ENCODE data around the gene CACNA1A.
"Not testable (repeated sequence)": the region's sequence is repeated elsewhere in the genome, so short reads cannot be mapped to it uniquely, and the experiment has no call there.

The CACNA1A gene

GRCh38 chr19:13506471-13506820 lies at the start of gene CACNA1A:
Gene CACNA1A, minus strand, starts transcription at chr19:13506479. Its CDS starts 255 bp downstream, at chr19:13506224.
- no peak for DNase-seq (ENCODE audit: low spot score)

DNA sequence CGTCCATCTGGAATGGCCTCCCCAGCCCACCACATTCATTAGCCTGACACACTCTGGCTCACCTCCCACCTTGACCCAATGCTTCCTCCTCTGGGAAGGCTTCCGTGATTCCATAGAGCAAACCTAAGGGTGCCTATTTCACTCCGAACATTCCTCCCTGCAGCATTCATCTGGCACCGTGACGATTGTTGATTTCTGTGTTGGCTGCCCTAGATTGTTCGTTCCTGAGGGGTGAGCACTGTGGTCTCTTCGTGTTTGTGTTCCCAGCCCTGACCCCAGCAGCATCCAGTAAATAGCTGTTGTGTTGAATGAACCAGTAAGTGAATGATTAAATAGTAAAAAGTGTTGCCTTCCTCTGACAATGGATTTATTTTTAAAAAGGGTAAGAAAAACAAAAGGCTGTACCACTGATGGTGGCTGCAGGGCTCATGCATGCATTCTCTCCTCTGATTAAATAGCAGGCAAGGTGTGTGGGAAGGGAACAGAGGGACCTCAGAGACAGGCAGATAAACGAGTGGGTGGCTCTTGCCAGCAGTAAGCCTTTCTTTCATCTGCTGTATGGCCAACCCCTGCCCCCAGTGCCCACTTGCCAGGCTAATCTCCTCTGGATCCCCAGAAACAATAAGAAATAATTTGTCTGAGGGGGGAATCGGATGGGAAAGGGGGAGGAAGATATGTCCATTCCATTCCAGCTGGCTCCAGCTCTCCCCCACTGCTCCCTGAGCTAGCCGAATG lies 48.4 kb upstream of the CACNA1A start:
- no peak for DNase-seq (ENCODE audit: low spot score)

DNA sequence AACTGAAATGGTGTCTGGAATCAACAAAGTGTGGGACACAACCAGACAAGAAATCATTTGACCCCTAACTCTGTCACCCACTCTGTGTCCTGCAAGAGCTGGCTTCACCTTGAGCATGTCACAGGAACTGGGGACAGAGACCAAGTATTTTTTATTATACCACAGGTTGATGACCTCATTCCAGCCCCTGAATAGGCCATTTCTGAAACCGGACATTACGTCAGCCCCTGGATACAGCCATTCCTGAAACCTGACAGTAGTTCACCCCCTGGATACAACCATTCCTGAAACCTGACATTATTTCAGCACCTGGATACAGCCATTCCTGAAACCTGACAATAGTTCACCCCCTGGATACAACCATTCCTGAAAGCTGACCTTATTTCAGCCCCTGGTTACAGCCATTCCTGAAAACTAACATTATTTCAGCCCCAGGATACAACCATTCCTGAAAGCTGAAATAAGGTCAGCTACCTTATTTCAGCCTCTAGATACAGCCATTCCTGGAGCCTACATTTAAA lies 47.7 kb upstream of the CACNA1A start:
- DNase-seq (ENCODE audit: low spot score) = no peak

- no peak for DNase-seq (ENCODE audit: low spot score)
These were observed 41.9 kb upstream of the CACNA1A start for GRCh38 chr19:13548131-13548530.

DNA sequence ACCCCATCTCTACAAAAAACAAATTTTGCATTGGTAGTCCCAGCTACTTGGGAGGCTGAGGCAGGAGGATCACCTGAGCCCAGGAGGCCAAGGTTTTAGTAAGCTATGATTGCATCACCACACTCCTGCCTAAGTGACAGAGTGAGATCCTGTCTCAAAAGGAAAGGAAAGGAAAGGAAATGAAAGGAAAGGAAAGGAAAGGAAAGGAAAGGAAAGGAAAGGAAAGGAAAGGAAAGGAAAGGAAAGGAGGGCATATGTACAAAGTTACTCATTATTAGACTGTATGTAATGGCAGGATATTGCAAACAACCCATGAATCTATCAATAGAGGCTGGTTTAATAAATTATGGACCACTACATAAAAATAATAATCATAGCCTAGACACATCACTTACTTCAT lies 40.8 kb upstream of the CACNA1A start:
- no peak for DNase-seq (ENCODE audit: low spot score)

DNA sequence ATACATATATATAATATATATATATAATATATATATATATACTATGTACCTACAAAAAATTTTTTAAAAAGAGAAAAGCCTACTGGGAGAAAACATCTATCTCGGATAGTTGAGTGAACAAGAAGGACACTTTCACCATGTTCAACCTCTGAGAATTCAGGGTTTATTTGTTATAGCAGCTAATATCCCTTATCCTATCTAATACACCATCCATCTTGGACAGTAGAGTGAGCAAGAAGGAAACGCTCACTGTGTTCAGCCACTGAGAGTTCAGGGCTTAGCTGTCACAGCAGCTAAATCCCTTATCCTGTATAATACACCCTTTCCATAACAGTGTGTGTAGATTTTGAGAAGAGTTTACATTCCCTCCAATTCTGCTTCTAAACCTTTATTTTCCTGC lies 38.1 kb upstream of the CACNA1A start:
- DNase-seq (ENCODE audit: low spot score) = no peak

GRCh38 chr19:13541554-13541953 lies 35.3 kb upstream of the CACNA1A start:
- no peak for DNase-seq (ENCODE audit: low spot score)

DNA sequence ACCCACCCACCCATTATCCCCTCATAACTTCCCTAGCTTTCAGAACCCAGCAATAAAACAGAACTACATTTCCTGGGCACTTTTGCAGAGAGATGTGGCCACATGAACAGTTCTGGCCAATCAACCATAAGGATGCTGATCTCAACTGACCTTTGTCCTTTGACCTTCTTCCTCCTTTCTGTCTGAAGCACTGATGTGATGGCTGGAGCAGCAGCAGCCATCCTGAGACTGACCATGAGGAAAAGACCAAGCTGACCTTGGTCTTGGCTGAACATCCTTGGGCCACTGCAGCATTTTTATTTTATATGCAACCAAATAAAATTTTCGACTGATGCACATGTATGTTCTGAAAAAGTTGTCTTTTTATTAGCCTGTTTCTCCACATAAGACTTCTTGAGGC lies 33.1 kb upstream of the CACNA1A start:
- DNase-seq (ENCODE audit: low spot score) = no peak

DNA sequence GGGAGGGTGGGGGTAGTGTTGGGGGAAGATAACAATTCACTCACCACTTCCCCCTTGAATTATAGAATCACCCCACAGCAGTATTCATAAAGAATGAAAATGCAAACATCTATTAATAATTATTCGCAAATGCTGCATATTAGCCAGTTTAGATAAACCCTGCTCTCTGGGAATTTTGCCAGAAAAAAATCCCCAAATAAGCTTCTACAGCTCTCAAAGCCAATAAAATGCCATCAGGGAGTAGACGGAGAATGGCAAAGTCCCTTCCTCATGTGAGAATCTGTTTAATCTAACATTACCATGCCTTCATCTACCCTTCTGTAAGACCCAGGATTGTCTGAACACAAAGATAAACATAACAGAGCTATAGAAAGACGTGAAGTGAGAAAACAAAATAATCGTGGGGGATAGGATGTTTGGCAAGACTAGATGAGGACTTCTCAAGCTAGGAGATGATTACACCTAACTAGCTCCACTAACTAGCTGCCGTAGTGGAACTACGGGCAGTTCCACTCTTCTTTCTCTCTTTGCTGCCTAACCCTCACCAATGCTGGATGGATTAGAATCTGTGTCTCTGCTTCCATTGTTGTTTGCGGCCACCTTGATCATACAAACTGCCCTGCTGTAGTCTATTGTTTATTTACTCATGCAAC lies 32.4 kb upstream of the CACNA1A start:
- no peak for DNase-seq (ENCODE audit: low spot score)

GRCh38 chr19:13537454-13537853 lies 31.2 kb upstream of the CACNA1A start:
- DNase-seq (ENCODE audit: low spot score) = no peak

GRCh38 chr19:13530720-13531119 lies 24.4 kb upstream of the CACNA1A start:
- no peak for DNase-seq (ENCODE audit: low spot score)

- DNase-seq (ENCODE audit: low spot score) = not testable (repeated sequence)
These were observed 23.4 kb upstream of the CACNA1A start for GRCh38 chr19:13529721-13530120.

DNA sequence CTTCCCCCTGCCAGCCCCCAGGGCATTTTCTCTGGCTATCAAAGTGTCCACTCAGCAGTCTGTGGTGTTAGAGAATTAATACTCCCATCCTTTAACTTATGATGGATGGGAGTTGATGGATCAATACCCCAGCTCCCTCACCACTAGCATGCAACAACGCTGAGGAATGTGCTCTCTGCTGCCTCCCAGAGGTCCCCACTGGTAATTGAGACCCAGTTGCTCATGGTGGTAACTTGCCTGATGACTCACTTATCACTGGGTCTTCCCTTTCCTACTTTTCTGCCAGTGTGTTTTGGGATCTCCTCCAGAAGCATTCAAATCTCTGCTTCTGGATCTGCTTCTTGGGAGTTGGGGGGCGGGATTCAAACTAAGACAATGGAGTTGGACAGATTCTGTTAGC lies 20.3 kb upstream of the CACNA1A start:
- no peak for DNase-seq (ENCODE audit: low spot score)

DNA sequence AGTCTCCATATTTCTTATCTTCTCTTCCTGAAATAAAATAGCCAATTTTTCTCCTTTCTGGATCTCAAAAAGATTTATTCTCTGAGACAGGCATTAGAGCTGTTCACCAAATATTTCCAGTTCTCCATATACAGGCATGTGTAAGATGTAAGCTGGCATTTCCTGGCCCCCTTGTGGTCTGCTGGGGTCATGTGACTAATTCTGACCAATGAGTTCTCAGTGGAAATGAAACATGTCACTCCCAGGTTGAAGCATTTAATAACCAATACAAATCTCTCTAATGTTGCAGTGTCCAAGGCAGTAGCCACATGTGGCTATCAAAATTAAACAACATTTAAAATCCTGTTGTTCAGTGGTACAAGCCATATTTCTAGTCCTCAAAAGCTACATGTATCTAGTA lies 14.8 kb upstream of the CACNA1A start:
- no peak for DNase-seq (ENCODE audit: low spot score)

DNA sequence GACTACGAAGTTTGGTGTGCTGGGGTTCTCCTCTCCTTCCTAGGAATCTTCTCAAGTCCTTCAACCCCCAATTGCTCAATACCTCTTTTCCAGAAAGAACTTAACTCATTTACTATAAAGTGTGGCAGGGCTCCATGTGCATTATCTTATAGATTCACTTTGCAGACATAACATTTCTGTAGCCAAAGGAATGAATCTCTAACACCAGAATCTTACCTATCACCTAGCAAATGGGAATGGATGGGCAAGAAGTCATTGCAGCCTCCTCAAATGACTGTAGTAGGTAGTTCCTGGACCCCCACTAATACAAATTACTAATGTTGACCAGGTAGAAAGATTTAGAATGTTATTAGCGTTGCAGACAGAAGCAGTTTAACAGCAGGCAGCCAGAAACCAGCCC lies 5.7 kb upstream of the CACNA1A start:
- no peak for DNase-seq (ENCODE audit: low spot score)

DNA sequence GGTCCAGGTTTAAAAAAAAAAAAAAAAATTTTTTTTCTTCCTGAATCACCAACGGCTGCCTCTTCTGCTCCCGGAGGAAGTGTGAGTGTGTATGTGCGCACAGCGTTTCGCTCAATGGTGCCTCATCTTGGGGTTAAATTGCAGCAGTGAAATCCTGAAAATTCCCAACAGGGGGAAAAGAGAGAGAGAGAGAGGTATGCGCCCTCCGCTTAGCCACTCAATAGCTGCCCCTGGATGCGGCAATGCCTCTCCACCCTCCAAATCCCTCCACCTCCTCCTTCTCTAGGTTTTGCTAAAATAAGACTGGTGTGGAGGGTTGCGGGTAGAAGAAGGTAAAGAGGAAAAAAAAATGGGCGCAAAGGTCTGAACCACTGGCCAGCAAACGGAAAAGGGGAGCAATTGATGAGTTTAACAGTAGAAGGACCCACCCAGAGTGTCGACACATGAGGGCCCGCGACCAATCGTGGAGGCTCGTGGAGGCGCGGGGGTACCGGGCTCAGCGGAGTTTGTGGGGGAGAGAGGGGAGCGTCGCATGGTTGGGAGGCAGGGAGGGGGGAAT lies 853 bp upstream of the CACNA1A start:
- peak; percentile 59 for DNase-seq (ENCODE audit: low spot score)

DNA sequence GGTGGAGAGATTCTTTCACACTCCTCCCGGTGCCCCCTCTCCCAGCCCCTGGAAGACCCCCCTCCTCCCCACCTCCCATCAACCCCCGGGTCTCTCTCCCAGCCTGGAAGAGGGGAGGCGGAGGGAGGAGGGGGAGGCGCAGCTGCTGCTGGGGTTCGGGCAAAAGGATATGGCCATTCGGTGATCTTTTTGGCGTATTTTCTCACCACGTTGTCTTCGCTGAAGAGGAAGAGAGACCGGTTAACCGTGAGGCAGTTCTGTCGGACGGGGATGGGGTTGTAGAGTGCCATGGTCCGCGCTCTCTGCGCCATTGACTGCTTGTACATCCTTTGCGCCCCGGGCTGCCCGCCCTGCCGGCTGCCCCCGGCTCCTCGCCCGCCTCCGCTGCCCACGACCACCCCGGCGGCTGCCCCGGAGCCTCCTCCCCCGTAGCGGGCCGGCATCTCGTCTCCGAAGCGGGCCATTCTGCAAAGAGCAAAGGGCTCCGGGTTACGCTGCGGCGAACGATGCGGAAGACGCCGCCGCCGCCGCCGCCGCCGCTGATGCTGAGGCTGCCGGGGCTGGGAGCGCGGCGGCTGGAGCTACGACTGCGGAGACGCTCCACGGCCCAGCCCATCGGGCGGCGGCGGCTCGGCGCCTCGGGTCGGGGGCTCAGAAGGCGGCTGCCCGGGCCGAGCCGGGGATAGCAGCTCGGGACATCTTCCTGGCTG lies 363 bp downstream of the CACNA1A start:
- DNase-seq (ENCODE audit: low spot score) = peak; percentile 72

- peak; percentile 53 for DNase-seq (ENCODE audit: low spot score)
These were observed 1.0 kb downstream of the CACNA1A start for GRCh38 chr19:13505164-13505695.

DNA sequence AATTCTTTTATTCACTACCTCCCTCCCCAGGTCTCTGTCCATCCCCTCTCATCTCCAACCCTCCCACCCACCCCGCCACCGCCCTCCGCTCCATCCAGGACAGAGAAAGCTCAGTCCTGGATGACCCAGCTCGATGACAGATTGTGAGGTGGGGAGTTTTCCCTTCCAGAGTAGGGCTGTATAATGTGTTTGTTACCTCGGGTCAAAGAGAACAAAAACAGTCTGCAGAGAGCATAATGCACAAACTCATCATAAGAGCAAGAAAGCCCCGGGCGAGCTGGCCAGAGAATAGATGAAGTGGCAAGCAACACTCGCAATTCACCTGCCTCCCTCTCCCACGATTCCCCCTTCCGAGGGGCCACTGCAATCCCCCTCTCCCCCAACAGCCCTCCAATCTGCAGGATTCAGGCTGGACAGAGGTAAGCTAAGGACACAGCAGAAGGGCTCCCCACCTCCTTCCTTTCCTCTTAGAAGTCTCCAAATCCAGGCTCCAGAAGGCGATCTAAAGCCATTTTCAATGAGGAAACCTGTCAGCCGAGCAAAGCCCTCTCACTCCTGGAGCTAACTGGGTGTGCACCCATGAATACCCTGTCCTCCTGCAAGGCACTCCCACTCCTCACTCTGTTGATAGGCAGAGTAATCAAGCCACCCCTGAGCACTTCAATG lies 2.6 kb downstream of the CACNA1A start:
- DNase-seq (ENCODE audit: low spot score) = no peak

- DNase-seq (ENCODE audit: low spot score) = no peak
These were observed 4.0 kb downstream of the CACNA1A start for GRCh38 chr19:13502231-13502630.

DNA sequence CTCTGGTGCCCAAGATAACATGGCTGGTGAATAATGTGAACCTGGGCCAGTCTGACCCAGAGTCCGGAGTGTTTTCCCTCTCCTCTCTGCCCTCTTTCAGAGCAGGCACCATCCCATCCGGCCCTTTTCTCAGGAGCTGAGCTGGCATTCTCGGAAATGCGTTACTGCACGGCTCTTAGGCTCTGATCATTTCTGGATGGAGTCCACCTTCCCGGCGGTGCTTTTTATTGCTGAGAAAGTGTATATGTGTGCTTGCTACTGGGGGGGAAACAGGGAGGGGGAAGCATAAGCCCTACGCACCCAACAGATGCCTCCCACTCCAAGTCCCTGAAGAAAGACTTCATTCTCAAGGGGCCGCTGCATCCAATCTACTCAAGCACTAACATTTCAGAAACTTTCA lies 6.6 kb downstream of the CACNA1A start:
- DNase-seq (ENCODE audit: low spot score) = no peak

Data from ecto neural progenitor cell (in vitro differentiated cells).